ENCODE measurements around the gene MFAP4. TPM values are rescaled to one million over a fixed set of nuclear protein-coding genes. Genes with fewer than 3 reads are reported as not detected.

Gene MFAP4
- polyA plus RNA-seq, 1 donor from 2014 or later, result not detected

DNA sequence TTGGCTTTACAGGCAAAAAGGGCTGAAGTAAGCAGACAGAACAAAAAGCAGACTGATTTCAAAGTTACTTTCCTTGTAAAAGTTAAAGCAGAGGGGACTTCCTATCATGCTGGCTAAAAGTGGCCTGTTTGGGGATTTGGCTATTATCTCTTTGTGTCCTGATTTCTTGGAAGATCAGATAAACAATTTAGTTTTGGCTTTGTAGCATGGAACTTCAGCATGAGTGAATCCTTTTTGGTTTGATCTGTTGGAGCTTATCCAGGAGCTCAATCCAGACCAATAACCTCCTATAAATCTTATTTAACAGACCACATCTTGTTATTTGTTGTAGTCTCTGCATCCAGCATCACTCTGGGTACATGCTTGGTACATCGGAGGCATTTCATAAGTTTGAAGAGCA, 15.2 kb upstream of the MFAP4 start:
- H3K9me3 ChIP-seq (ENCODE audit: low read length), result no peaks in the 10 kb centered on the region
- no peaks in the 10 kb centered on the region for H4K20me1 ChIP-seq (ENCODE audit: insufficient read depth)
- no peak overlapping the region for H3K4me2 ChIP-seq (ENCODE audit: low read length)
- no peaks in the 10 kb centered on the region for H3K27me3 ChIP-seq (ENCODE audit: insufficient read depth, low read depth, low read length)
- H3K9me2 ChIP-seq (ENCODE audit: insufficient read depth, low read length), result no peaks in the 10 kb centered on the region
- H3K4me3 ChIP-seq (ENCODE audit: low read length), result no peak overlapping the region
- H3K27ac ChIP-seq (ENCODE audit: low read length), result no peak overlapping the region
- no peak overlapping the region for H2AFZ ChIP-seq (ENCODE audit: low read depth, low read length)
- H3K79me2 ChIP-seq (replicated peaks; ENCODE audit: insufficient read depth, low read length), result no peaks in the 10 kb centered on the region
- H3K9ac ChIP-seq (ENCODE audit: low read length), result no peak overlapping the region
- TF ChIP-seq, protein P1, sequence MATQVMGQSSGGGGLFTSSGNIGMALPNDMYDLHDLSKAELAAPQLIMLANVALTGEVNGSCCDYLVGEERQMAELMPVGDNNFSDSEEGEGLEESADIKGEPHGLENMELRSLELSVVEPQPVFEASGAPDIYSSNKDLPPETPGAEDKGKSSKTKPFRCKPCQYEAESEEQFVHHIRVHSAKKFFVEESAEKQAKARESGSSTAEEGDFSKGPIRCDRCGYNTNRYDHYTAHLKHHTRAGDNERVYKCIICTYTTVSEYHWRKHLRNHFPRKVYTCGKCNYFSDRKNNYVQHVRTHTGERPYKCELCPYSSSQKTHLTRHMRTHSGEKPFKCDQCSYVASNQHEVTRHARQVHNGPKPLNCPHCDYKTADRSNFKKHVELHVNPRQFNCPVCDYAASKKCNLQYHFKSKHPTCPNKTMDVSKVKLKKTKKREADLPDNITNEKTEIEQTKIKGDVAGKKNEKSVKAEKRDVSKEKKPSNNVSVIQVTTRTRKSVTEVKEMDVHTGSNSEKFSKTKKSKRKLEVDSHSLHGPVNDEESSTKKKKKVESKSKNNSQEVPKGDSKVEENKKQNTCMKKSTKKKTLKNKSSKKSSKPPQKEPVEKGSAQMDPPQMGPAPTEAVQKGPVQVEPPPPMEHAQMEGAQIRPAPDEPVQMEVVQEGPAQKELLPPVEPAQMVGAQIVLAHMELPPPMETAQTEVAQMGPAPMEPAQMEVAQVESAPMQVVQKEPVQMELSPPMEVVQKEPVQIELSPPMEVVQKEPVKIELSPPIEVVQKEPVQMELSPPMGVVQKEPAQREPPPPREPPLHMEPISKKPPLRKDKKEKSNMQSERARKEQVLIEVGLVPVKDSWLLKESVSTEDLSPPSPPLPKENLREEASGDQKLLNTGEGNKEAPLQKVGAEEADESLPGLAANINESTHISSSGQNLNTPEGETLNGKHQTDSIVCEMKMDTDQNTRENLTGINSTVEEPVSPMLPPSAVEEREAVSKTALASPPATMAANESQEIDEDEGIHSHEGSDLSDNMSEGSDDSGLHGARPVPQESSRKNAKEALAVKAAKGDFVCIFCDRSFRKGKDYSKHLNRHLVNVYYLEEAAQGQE (IDR thresholded peaks at IDR 0.05; ENCODE audit: borderline replicate concordance), result no peak
- TF ChIP-seq EZH2 (IDR thresholded peaks at IDR 0.05; ENCODE audit: borderline replicate concordance, insufficient read depth, low read length, poor library complexity, severe bottlenecking) (no peak), RAD21 (conservative IDR thresholded peaks at IDR 0.05) (no peak), MXI1 (conservative IDR thresholded peaks at IDR 0.05; ENCODE audit: poor library complexity, severe bottlenecking) (no peak), SMC3 (conservative IDR thresholded peaks at IDR 0.05; ENCODE audit: poor library complexity) (no peak), POLR2AphosphoS5 (IDR thresholded peaks at IDR 0.05) (no peak), TAF1 (IDR thresholded peaks at IDR 0.05; ENCODE audit: low read depth) (no peak), EP300 (conservative IDR thresholded peaks at IDR 0.05; ENCODE audit: poor library complexity, severe bottlenecking) (no peak)
- TF ChIP-seq, protein P2, sequence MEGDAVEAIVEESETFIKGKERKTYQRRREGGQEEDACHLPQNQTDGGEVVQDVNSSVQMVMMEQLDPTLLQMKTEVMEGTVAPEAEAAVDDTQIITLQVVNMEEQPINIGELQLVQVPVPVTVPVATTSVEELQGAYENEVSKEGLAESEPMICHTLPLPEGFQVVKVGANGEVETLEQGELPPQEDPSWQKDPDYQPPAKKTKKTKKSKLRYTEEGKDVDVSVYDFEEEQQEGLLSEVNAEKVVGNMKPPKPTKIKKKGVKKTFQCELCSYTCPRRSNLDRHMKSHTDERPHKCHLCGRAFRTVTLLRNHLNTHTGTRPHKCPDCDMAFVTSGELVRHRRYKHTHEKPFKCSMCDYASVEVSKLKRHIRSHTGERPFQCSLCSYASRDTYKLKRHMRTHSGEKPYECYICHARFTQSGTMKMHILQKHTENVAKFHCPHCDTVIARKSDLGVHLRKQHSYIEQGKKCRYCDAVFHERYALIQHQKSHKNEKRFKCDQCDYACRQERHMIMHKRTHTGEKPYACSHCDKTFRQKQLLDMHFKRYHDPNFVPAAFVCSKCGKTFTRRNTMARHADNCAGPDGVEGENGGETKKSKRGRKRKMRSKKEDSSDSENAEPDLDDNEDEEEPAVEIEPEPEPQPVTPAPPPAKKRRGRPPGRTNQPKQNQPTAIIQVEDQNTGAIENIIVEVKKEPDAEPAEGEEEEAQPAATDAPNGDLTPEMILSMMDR (IDR thresholded peaks at IDR 0.05; ENCODE audit: poor library complexity, severe bottlenecking), result no peak
- no peaks in the 10 kb centered on the region for H3F3A ChIP-seq (ENCODE audit: insufficient read depth, low read length, poor library complexity, severe bottlenecking)
- no peaks in the 10 kb centered on the region for H3K36me3 ChIP-seq (ENCODE audit: insufficient read depth, low read length)

DNA sequence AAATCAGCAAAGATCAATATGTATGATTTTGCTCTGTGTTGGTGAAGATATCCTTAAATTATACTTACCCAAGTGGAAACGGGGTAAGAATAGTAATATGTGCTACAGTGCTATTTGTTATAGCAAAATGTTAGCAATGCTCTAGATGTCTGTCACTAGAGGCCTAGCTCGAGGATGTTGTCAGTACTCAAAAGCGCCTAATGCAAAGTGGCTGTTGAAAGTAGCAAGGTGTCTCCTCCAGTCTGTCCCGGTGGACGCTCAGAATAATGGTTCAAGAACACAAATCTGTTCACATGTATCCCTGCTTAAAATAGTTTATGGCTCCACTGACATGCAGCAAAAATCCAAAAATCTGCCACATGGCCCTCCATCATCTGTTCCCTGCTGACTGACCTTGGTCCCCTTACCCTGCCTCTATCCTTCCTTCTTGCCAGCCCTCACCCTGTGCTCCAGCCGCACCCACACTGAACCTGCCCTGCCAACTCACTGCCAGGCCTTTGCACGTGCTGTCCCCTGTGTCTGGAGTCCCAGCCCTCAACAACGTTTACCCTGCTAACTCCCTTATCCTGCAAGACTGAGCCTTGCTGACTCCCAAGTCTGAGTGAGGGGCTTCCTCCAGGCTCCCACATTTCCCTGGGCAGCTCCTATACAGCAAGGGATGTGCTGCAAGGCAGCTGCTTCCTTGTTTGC, 14.5 kb upstream of the MFAP4 start:
- Histone ChIP-seq H3K4me2 (ENCODE audit: low read length) (no peak overlapping the region), H3K4me3 (ENCODE audit: low read length) (no peak overlapping the region), H2AFZ (ENCODE audit: low read depth, low read length) (no peak overlapping the region), H3K36me3 (ENCODE audit: insufficient read depth, low read length) (no peaks in the 10 kb centered on the region), H3K79me2 (replicated peaks; ENCODE audit: insufficient read depth, low read length) (no peaks in the 10 kb centered on the region), H3K9me3 (ENCODE audit: low read length) (no peaks in the 10 kb centered on the region), H3F3A (ENCODE audit: insufficient read depth, low read length, poor library complexity, severe bottlenecking) (no peaks in the 10 kb centered on the region), H4K20me1 (ENCODE audit: insufficient read depth) (no peaks in the 10 kb centered on the region), H3K27me3 (ENCODE audit: insufficient read depth, low read depth, low read length) (no peaks in the 10 kb centered on the region), H3K9ac (ENCODE audit: low read length) (no peak overlapping the region), H3K9me2 (ENCODE audit: insufficient read depth, low read length) (no peaks in the 10 kb centered on the region), H3K27ac (ENCODE audit: low read length) (no peak overlapping the region)
- no peak for TF ChIP-seq RAD21 (conservative IDR thresholded peaks at IDR 0.05)
- no peak for TF ChIP-seq MXI1 (conservative IDR thresholded peaks at IDR 0.05; ENCODE audit: poor library complexity, severe bottlenecking)
- no peak for TF ChIP-seq EP300 (conservative IDR thresholded peaks at IDR 0.05; ENCODE audit: poor library complexity, severe bottlenecking)
- TF ChIP-seq EZH2 (IDR thresholded peaks at IDR 0.05; ENCODE audit: borderline replicate concordance, insufficient read depth, low read length, poor library complexity, severe bottlenecking), result no peak
- TF ChIP-seq, protein P2 (IDR thresholded peaks at IDR 0.05; ENCODE audit: poor library complexity, severe bottlenecking), result no peak
- TF ChIP-seq TAF1 (IDR thresholded peaks at IDR 0.05; ENCODE audit: low read depth), result no peak
- TF ChIP-seq, protein P1 (IDR thresholded peaks at IDR 0.05; ENCODE audit: borderline replicate concordance), result no peak
- no peak for TF ChIP-seq POLR2AphosphoS5 (IDR thresholded peaks at IDR 0.05)
- no peak for TF ChIP-seq SMC3 (conservative IDR thresholded peaks at IDR 0.05; ENCODE audit: poor library complexity)

Data from neural cell (in vitro differentiated cells).